ENCODE measurements around the gene DCC. TPM values are rescaled to one million over a fixed set of nuclear protein-coding genes. Genes with fewer than 3 reads are reported as not detected.

DCC gene
- total and polyA plus RNA-seq, 11 donors, result 0.02 TPM; not detected in 10

DNA sequence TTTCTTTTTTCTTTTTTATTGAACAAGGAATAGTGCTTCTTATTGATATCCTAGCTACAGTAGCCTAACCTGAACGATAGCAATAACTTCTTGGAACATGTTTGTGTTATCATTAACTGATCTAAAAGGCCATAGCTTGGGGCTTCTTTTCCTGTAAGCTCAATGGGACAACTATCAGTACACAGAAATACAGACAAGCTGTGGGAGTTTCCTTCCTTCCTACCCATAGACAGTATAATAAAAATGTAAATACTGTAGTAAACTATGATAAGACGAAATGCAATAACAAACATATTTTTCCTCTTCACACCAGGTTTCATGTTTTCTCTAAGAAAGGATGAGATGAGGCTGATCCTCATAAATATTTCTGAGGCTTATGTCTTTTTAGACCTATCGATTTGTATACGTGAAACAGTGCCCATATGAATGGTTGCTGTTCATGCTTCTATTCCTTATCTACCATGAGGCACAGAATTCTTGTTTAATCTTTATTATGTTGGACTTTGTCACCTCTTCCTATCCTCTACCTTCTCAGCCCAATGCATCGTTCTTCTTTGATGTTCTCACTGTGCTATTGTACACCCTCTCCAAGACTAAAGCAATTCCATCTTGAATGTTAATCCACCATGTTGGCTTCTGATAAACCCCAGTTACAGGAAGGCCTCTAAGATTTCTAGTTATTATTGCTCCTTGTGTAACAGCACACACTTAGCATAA lies 361.4 kb downstream of the DCC start:
- Histone ChIP-seq H3K27me3 (no peaks in the 10 kb centered on the region), H3K9me3 (peaks cover 0 to 3% (median 0%) of the 10 kb centered on the region in 12 donors), H3K36me3 (no peaks in the 10 kb centered on the region), H3K4me1 (no peaks in the 10 kb centered on the region), H3K4me3 (no peak overlapping the region), H3K27ac (no peak overlapping the region)
- ATAC-seq, result no peak
- WGBS, 4 donors, result 77 to 79% (median 78%) methylated on average over 5 of the region's 5 CpGs
- no peak for DNase-seq
- TF ChIP-seq CTCF (IDR thresholded peaks at IDR 0.05), result no peak
- intact Hi-C loops (cut with DNase I), result no loop called here

DNA sequence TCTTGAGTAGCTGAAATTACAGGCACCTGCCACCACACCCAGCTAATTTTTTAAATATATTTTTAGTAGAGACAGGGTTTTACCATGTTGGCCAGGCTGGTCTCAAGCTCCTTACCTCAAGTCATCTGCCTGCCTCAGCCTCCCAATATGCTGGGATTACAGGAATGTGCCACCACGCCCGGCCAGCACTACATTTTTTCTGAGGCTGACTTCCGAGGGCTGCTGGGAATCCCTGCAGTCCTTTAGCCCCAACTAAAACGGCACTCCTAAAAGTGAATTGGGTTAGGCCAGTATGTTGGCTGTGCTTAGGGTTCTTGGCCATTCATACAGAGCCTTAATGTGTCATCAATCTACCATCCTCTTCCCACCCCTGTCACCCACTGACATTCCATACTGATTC lies 375.4 kb downstream of the DCC start:
- no peak for DNase-seq

DNA sequence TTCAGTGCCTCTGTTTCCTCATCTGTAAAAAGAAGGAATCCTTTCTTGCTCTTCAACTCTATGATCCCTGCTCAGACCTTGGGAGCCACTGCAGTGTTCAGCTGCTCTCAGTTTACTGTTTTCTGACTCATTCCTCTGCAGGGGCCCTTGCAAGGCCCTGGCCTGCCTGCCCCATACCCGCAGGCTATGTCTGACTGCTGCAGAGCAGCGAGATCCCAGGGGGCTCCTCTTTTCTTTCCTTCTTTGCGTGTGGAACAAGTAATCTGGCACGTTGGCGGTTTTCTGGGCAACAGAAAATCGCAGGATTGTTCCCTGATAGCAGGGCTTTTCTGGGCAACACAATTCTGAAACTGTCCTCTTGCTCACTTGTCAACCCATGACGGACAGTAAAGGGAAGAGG lies 376.0 kb downstream of the DCC start:
- H3K36me3 ChIP-seq, result no peaks in the 10 kb centered on the region
- H3K4me3 ChIP-seq, result no peak overlapping the region
- 72 to 76% (median 74%) methylated on average over 7 of the region's 7 CpGs for WGBS, 4 donors
- DNase-seq, result no peak
- no peak for ATAC-seq
- no peaks in the 10 kb centered on the region for H3K9me3 ChIP-seq
- no peak overlapping the region for H3K27ac ChIP-seq
- TF ChIP-seq POLR2A (IDR thresholded peaks at IDR 0.05), result no peak
- no peak for TF ChIP-seq CTCF (IDR thresholded peaks at IDR 0.05)
- intact Hi-C loops (cut with DNase I), result no loop called here
- no peaks in the 10 kb centered on the region for H3K4me1 ChIP-seq
- H3K27me3 ChIP-seq, result peaks cover 0 to 5% (median 0%) of the 10 kb centered on the region in 9 donors

More for the DNA sequence above, 375.4 kb downstream of the DCC start:
- intact Hi-C loops (cut with DNase I), result no loop called here
- Histone ChIP-seq H3K27me3 (peaks cover 0 to 5% (median 0%) of the 10 kb centered on the region in 9 donors), H3K9me3 (no peaks in the 10 kb centered on the region), H3K36me3 (no peaks in the 10 kb centered on the region), H3K4me1 (no peaks in the 10 kb centered on the region), H3K4me3 (no peak overlapping the region), H3K27ac (no peak overlapping the region)
- WGBS, 4 donors, result 67 to 71% (median 69%) methylated on average over 4 of the region's 4 CpGs
- TF ChIP-seq CTCF (IDR thresholded peaks at IDR 0.05), result no peak
- TF ChIP-seq POLR2A (IDR thresholded peaks at IDR 0.05), result no peak
- no peak for ATAC-seq

DNA sequence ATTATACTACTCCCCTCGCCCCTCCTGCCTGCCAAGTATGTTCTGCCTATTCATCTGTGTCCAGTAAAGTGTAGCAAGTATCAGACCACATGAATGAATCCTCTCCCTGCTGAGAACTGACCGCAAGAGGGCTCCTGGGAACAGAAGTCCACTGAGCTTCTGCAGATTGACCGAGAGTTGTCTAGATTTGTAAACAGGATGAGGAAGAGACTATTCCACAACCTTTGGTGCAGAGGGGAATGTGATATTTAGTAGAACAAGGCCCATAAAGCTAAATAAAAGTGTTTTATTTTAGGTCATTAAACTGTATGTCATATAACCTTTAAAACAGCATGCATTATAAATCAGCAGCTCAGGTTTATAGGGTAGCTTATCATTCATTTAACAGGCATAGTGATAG lies 377.0 kb downstream of the DCC start:
- H3K9me3 ChIP-seq, result no peaks in the 10 kb centered on the region
- H3K36me3 ChIP-seq, result no peaks in the 10 kb centered on the region
- H3K27ac ChIP-seq, result no peak overlapping the region
- H3K4me1 ChIP-seq, result no peaks in the 10 kb centered on the region
- ATAC-seq (peak in 1 of 4 donors; percentile 49), DNase-seq (no peak)
- 32 to 45% (median 35%) methylated on average over 3 of the region's 3 CpGs for WGBS, 4 donors
- no peak for TF ChIP-seq POLR2A (IDR thresholded peaks at IDR 0.05)
- peak in 5 of 12 donors; percentile 7 to 39 (median 29) for TF ChIP-seq CTCF (IDR thresholded peaks at IDR 0.05)
- H3K4me3 ChIP-seq, result no peak overlapping the region
- intact Hi-C loops (cut with DNase I), result no loop called here
- H3K27me3 ChIP-seq, result peaks cover 0 to 5% (median 0%) of the 10 kb centered on the region in 9 donors
